HG02938 (cell line): ENCODE results near the gene CDH12.
"Not testable (repeated sequence)": the region's sequence is repeated elsewhere in the genome, so short reads cannot be mapped to it uniquely, and the experiment has no call there.

Experiments used
- ATAC-seq: cut with Tn5 transposase; IDR thresholded peaks from one replicate; pipeline ENCODE4 v1.9.1; 2021; ENCODE audit warnings: mild to moderate bottlenecking, moderate library complexity; ENCODE audit not compliant: unreplicated experiment

Gene CDH12

GRCh38 chr5:22662391-22662790 is 190.8 kb downstream of the CDH12 start:
- ATAC-seq = no peak

DNA sequence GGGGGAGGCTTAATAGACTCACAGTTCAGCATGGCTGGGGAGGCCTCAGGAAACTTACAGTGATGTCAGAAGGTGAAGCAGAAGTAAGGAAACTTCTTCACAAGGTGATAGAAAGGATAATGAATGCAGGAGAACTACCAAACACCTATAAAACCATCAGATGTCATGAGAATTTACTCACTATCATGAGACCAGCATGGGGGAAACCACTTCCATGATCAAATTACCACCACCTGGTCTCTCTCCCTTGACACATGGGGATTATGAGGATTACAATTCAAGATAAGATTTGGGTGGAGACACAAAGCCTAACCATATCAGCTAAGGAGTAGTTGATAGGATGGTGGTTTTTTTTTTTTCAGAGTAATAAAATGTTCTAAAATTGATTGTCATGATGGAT is 201.8 kb downstream of the CDH12 start:
- ATAC-seq = no peak

DNA sequence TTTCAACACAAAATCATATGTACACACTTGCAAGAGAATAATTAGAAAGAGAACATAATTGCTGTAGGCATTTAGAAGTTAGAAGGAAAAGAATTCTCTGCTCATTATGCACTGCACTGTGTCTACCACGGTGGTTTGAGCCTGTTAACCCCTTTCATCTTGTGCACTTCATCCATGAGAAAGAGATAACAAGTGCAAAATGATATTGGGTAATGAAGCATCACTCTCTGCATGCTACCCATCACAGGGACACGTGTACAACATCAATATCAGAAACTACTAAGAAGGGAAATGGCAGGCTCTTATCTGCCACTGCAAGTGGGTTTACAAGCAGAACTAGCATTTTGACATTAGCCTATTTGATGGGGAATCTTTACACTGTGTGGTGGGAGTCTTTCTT is 202.6 kb downstream of the CDH12 start:
- no peak for ATAC-seq

GRCh38 chr5:22649074-22649473 is 204.1 kb downstream of the CDH12 start:
- ATAC-seq = no peak

DNA sequence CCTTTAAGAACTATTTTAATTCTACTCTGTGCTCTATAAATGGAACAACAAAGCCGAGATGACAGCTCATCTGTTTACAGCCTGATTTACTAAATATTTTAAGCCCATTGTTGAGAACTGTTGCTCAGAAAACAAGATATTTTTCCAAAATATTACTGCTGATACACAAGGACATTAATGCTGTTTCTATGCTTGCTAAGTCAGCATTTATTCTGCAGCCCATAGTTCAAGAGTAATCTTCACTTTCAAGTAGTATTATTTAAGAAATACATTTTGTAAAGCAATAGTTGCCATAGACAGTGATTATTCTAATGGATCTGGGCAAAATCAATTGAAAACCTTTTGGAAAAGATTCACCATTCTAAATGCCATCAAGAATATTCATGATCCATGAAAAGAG is 208.3 kb downstream of the CDH12 start:
- ATAC-seq = no peak

- ATAC-seq = no peak
Measured at GRCh38 chr5:22643356-22643755, 209.8 kb downstream of the CDH12 start.

- no peak for ATAC-seq
Measured at GRCh38 chr5:22631683-22632082, 221.5 kb downstream of the CDH12 start.

DNA sequence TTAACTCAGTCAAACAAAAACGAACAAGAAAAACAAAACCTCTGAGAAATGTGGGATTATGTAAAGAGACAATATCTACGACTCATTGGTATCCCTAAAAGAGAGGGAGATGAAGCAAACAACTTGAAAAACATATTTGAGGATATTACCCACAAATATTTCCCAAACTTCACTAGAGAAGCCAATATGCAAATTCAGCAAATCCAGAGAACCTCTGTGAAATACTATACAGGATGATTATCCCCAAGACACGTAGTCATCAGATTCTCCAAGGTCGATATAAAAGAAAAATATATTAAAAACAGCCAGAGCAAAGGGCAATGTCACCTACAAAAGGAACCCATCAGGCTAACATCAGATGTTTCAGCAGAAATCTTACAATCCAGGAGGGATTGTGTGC is 226.1 kb downstream of the CDH12 start:
- ATAC-seq = no peak

- no peak for ATAC-seq
Measured at GRCh38 chr5:22625451-22625850, 227.7 kb downstream of the CDH12 start.

DNA sequence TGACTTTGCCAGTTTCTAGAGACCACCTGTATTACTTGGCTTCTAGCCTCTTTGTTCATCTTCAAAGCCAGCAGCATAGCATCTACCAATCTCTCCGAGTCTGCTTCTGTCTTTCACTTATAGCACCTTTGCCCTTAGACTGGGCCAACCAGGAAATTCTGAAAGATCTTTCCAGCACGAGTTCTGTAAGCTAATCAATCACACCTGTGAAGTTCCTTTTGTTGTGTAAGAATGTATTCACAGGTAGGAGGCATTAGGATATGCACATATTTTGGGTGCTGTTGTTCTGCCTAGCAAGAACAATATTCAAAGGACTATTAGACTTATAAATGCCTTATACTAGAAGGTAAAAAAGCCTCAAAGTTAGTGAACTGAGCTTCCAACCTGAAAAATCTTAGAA is 232.1 kb downstream of the CDH12 start:
- no peak for ATAC-seq

- no peak for ATAC-seq
Measured at GRCh38 chr5:22615964-22616363, 237.2 kb downstream of the CDH12 start.

GRCh38 chr5:22614486-22615094 is 238.6 kb downstream of the CDH12 start:
- ATAC-seq = no peak

DNA sequence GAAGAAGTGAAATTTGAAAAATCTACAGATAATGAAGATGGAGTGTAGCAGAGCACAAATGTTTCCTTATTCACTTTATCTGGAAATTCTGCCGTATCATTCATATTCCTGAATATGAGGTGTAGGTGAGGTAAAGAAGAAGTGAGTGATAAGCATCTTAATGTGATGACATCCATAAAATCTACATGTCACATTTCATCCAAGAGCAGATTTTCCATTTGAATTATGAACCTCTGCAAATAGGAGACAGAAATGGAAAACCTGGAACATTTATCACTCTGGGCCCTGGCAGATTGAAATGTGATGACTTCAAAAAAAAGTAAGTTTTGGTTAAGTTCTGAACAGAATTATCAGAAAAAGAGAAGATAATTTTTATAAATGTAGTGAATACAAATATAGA is 240.2 kb downstream of the CDH12 start:
- ATAC-seq = no peak

GRCh38 chr5:22611327-22611726 is 241.8 kb downstream of the CDH12 start:
- ATAC-seq = no peak

DNA sequence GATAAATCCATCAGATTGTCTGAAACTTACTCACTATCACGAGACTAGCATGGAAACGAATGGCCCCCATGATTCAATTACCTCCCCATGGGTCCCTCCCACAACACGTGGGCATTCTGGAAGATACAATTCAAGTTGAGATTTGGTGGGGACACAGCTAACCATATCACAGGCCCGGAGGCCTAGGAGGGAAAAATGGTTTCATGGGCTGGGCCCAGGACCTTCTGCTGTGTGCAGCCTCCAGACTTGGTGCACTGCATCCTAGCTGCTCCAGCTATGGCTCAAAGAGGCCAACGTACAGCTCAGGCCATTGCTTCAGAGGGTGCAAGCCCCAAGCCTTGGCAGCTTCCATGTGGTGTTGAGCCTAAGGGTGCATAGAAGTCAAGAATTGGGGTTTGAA is 245.6 kb downstream of the CDH12 start:
- not testable (repeated sequence) for ATAC-seq

DNA sequence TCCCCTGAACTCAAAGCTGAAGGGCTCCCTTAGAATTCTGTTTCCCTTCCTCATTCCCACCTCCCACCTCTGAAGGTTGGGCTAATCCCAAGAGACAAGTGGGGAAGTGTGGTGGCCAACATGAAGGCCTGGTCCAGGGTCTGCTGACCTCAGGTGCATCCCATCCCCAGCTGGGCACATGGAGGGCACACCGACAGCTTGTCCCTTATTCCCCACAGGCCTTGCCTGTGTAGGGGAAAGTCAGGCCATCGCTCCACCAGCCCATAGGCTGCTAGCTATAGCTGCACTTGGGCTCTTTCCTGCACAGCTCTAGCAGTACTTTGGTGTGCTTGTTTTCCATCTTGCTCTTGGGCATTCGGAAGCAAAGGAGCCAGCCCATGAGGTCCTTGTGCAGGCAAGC is 247.7 kb downstream of the CDH12 start:
- ATAC-seq = no peak

DNA sequence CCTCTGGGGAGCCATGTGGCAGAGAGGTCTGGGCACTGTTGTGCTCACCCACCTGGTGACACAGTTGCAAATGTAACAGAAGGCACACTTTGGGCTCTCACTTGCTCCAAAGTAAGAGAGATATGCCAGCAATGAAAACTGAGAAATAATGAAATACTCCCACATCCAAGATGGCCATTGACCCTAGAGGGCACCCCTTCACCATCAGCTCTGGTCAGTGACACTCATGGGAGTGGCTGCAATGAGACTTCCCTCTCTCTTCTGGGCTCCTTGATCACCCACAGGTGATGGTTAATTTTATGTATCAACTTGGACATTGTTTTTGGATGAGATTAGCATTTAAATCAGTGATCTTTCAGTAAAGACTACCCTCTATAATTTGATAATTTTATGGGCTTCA is 248.4 kb downstream of the CDH12 start:
- ATAC-seq = no peak

GRCh38 chr5:22598796-22599195 is 254.3 kb downstream of the CDH12 start:
- no peak for ATAC-seq

- ATAC-seq = no peak
Measured at GRCh38 chr5:22596404-22596970, 256.7 kb downstream of the CDH12 start.

- no peak for ATAC-seq
Measured at GRCh38 chr5:22594491-22594890, 258.7 kb downstream of the CDH12 start.

DNA sequence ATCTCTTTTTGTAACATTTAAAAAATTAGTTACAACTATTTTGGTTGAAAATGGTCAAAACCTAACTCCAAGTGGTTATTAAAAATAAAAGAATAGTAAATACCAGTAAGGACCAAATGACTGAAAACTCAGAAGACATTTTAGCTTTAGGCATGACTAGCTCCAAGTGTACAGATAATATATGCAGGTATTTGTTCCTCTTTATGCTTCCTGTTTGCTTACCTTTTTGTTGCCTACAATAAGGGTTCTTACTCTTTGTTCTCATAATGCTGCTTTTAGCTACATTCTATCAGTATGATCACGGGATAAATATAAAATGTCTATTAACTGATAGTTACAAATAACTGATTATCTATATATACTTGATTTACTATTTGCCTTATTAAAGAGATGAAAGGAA is 259.6 kb downstream of the CDH12 start:
- ATAC-seq = no peak

DNA sequence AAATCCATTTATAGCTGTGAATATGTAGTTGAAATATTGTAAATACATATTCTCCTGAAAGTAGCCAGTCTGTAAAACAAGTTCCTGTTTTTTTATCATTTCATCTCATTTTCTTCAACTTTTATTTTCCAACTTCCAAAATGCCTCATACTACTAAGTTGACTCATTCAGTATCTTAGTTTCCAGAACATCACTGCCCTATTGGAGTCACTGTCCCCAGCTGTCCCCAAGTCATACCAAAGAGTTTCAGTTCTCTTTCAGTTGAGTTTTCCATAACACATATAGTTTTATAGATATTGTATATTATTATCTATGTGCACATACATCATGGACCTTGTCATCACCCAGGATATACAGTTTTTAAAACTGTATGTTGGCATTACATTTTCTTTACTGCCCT is 261.7 kb downstream of the CDH12 start:
- no peak for ATAC-seq

GRCh38 chr5:22590677-22591268 is 262.4 kb downstream of the CDH12 start:
- no peak for ATAC-seq
